DMS 273 (cell line): ENCODE results near the gene ARHGAP5.

Experiments used
- DNase-seq: peaks from one replicate; lab custom pipeline; 2025; ENCODE audit not compliant: unreplicated experiment; lab: John Stamatoyannopoulos, UW

Gene ARHGAP5

DNA sequence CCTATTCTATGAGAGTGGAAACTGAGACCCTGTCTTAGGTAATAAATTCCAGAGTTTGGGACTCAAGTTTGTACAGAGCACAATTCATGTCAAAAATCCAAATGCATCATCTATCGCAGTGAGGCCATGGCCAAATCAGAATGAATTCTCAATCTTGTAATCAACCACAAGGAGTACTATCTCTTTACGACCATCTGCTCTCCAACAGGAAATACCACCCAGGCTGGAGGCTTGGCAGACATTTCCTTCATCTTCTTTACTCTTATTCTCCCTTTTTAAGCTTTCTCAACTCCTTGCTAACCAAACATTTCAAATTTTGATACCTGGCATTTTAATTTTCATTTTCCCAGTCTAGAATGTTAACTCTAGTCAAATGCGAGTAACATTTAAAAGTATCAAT, 92.1 kb downstream of the ARHGAP5 start:
- peak; percentile 13 for DNase-seq

DNA sequence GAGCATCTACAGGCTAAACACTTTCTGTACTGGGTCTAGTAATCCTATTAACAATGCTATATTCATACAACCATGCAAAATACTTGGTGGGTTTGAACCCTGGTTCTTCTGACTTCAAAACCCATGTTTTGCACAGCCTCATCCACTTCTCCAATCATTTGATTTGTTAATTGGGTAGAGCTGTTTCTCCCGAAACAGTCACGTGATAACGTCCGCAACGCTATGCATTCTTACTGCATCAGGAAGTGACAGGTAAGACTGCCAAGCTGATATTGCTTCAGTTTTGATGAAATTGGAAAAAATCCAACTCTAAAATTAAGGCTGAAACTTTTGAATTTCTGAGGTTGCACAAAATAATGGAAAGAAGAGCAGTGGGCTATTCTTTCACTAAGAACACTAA, 94.4 kb downstream of the ARHGAP5 start:
- no peak for DNase-seq

DNA sequence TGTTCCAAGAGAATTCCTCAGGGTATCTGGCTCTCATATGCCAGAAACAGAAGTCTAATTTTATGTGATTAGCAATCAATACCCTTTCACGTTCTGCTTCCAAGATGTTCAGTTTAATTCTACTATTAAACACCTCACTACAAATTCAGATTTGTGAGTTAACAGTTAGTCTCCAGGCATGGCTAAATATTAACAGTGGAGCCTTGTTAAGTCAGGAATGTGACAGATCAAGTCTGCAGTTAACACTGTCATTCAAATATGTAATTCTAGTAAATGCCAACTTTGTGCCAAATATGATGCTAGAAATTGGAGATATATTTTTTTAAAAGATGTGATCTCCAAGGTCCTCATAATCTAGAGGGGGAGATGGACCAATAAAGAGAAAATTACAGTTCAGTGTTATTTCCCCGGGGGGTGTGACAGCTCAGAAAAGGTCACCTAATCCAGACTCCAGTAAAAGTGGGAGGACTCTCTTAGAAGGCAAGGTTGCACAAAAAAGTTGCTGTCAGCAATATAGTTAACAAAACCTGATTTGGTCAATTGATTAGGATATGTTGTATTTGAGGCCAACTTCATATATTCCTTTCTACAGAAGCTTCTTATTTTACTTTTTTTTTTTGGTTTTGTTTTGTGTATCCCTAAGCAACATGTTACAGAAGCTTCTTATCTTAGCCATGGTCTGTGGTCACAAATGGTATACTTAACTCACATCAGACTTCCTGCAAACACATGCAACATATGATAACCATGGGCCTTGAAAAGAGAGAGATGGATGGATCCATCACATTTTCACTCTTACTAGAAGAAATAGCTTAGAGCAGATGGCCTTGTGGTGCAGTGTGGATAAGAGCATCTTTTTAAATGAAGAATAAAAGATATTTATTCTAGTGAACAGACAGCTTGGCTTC, 106.3 kb downstream of the ARHGAP5 start:
- DNase-seq, result no peak

DNA sequence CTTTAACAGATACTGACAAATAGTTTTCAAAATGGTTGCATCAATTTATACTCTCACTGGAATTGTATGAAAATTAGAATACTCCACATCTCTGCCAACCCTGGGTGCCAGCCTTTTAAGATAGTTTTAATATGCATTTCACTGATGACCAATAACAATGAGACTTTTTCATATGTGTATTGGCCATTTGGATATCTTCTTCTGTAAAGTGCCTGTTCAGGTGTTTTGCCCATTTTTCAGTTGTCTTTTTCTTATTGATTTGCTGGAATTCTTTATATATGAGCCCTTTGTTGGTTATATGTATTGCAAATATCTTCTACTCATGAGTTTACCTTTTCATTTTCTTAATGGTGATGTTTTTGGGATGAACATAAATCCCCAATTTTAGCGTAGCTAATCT, 108.0 kb downstream of the ARHGAP5 start:
- DNase-seq, result no peak

DNA sequence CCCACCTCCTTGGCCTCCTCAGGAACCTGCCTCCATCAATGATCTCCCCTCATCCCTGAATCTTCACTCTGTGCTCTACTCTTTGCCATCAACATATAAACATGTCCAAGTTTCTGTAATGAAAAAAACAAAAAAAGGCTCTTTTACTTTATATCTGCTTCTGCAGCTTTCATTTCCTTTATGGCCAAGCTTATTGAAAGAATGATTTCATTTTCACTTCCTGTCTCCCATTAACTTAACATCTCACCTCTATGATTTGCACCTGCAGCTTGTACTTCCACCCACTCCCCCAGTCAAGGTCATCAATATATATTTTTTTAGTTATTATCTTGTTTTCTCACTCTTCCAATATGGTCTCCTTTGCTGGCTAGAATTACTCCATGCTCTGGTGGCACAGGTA, 109.1 kb downstream of the ARHGAP5 start:
- DNase-seq, result no peak

DNA sequence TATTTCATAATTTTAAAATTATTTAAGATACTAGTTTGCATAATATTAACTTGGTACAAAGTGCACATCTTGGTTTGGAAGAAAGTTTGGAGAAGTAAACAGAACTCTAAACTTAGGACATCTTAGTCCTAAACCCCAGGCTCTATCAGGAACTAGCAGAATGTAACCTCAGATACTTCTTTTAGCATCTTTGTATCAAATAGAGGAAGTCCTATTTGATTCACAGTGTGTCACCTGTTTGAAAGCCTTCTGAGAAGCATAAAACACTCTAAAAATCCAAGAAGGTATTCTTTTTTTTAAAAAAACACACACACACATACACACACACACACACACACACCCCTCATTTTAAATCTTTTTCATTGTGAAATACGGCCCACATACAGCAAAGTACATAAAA, 112.7 kb downstream of the ARHGAP5 start:
- no peak for DNase-seq

DNA sequence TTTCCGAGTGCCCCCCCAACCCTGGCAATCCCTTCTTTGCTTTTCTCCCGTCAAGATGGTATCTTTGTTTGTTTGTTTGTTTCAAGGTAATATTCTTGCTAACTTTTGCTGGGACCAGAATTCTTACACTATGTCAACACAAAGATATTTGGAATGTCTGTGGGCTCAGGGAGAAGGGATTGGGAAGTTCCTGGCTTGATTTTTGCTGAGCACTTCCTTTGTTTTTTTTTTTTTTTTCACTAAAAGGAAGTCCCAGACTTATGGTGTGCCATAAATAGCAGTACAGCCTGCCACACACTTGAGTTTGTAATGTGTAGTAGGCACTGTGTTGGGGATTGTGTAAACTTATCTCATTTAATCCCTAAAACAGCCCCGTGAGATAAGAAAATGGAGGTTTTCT, 113.6 kb downstream of the ARHGAP5 start:
- DNase-seq, result no peak

DNA sequence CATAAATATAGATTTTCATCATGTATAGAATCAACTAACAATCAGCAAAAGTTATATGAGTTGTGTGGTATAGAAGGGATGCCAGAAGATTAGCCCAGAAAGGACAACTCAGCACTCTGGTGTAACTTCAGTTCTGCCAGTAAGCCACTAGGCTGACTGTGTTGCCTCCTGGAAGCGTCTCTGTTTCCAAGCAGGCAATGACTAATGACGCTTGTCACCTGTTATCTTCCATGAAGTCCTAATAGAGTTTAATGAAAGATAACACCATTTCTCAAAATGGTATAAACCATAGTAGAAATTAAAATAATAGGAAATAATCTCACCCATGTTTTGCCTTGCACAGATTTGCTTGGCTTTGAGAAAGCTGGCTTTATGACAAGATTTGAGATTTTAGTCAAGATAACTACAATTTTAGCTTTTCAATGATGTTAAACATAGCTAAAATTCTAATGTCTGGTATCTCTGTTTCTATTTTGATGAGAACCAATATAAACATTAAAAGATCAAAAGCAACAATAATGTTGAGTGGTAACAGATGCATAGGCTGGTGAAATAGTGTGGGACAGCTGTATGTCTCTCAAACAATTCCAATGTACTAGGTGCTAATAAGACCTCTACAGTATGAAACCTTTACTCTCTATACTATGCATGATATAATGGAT, 115.7 kb downstream of the ARHGAP5 start:
- DNase-seq, result no peak

DNA sequence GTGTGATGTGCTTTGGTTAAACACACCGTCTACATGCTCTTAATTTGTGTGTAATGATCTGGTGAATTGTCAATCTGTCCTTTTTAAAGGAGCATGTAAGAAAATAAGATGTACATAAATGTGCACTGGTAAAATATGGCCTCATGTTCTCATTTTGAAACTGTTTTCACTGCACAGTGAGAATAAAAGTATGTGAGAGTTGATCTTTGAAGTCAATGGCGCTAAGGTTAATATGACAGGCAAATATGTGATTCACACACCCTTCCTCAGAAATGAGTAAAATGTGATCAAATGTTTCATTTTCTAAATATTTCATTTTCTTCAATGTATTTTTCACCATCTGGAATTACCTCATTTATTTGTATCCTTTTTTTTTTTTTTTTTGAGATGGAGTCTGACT, 116.4 kb downstream of the ARHGAP5 start:
- DNase-seq, result no peak

DNA sequence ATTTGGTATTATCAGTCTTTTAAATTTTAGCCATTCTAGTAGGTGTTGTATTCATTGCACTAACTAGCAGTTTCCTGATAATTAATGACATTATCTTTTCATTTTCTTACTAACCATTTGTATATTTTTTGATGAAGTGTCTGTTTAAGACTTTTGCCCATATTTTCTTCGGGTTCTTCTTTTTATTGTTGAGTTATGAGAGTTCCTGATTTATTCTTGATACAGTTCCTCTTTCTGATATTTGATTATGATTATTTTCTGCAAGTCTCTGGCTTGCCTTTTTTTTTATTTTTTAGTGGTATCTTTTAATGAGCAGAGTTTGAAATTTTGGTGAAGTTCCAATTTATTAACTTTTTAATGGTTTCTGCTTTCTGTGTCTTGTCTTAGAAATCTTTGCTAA, 118.5 kb downstream of the ARHGAP5 start:
- no peak for DNase-seq

DNA sequence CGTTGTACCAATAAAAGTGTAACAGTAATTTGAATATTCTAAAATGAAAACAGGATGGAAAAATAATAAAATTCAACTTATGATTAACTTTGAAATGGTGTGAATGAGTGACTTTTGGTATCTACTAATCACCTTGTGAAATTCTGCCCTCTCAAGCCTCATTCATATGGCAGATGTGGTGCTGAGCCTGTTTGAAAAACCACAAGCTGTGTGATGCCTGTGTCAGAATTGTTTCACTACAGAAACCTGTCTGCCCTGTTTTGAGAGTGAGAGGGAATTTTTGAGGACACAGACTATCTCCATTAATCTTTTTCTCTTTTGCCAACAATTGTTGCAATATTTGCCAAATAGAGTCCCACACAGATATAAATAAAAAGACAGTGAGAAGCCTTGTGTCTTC, 120.8 kb downstream of the ARHGAP5 start:
- DNase-seq, result no peak

DNA sequence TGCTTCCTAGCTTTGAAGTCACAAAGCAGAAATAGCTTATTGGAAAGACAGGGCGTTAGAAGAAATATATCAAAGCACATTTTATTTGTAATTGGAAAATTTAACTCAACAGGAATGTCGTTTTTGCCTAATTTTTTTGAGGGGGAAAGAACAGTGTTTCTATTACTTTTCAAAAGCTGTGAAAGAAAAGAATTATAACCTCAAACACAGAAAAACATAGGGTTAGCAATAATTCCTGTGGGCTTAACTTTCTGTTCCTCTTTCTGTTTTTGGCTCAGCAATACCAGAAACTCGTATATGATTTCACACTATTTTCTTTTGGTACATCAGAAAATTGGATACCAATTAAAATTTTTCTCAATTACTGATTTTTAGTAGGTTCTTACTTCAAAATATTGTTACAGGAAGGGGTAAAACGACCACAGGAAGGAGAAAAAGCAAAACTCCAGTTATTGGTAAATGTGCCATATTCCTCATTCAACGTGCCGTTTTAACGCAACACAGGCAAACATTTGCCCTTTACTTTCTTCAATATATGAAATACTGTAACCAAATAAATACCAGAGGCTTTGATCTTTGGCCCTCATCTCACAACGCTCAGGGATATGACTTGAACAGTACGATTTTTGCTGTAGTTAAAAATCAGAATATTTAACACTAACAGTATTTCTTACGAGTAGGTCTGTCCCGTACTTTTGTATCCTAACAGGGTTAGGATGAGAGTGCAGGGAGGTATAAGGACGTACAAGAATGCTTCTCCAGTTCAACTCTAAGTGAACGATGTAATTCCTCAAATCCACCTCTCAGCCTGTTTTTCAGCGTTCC, 123.5 kb downstream of the ARHGAP5 start:
- DNase-seq, result no peak

DNA sequence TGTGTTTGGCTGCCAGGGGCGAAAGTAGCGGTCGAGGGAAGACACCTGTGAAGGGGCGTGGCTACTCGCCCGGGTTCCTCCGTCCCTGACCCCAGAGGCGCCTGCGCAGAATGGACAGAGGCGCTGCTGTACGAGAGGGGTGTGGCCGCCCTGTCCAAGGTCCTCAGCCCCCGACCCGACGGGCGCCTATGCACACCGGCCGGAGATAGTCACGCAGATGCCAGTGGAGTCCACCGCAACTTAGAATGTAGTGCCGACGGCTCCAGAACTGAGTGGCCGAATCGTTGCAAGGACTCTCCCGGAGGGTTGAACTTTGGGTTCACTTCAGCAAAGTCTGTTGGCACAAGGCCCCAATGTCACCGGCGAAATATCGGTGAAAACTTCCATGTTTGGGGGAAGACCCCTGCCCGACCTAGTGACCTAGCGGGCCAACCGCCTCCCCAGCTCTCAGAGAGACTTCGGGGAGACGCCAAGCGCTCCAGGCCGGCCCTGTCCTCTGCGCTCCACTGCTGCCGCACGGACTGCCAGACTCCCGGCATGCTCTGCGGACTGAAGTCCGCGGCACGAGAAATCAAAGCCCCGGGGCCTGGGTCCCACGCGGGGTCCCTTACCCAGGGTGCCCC, 124.2 kb downstream of the ARHGAP5 start:
- DNase-seq, result peak; percentile 87

DNA sequence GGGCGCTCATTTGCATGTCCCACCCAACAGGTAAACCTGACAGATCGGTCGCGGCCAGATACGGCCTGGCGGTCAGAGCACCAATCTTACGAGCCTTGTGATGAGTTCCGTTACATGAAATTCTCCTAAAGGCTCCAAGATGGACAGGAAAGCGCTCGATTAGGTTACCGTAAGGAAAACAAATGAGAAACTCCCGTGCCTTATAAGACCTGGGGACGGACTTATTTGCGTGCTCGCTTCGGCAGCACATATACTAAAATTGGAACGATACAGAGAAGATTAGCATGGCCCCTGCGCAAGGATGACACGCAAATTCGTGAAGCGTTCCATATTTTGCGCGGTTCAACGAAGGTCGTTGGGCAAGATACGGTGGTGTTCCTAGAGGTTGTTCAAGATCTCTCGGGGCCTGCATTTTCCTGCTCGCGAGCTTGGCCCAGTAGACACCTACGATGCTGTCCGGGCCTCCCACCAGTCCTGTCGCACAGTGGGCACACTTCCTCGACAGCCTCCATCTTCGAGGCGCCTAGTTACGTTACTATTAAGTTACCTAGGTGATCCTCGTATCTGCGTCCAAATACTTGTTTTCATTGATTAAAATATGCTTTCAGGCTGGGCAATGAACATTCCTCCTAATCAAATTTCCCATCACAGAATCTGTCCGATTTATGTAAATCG, 124.8 kb downstream of the ARHGAP5 start, which contains the start of gene RNU6-7:
RNU6-7 (plus strand) TSS at position 230 of the 675 bp plus-strand sequence.
- peak; percentile 74 for DNase-seq

DNA sequence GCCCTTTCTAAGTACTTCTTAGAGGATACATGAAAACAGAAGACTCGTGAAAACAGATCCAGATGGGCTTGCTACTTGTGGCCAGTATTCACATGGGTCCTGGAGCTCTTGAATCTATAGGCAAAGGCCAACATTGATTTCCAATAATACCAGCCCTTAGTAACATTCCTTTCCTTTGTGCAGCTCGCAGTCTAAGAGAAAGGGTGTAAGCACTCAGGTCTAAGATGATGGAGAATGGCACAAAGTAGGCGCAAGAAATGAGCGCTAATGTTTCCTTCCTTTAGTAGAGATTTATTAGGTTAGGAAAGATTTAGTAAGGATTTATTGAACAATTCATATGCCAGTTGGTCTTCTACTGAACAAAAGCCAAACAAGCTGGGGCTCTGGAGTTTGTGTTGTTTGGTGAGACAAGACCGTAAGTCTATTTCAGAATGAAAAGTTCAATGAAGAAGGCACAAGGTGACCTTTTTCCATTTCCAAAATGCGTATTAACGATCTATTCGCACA, 125.4 kb downstream of the ARHGAP5 start:
- peak; percentile 64 for DNase-seq

DNA sequence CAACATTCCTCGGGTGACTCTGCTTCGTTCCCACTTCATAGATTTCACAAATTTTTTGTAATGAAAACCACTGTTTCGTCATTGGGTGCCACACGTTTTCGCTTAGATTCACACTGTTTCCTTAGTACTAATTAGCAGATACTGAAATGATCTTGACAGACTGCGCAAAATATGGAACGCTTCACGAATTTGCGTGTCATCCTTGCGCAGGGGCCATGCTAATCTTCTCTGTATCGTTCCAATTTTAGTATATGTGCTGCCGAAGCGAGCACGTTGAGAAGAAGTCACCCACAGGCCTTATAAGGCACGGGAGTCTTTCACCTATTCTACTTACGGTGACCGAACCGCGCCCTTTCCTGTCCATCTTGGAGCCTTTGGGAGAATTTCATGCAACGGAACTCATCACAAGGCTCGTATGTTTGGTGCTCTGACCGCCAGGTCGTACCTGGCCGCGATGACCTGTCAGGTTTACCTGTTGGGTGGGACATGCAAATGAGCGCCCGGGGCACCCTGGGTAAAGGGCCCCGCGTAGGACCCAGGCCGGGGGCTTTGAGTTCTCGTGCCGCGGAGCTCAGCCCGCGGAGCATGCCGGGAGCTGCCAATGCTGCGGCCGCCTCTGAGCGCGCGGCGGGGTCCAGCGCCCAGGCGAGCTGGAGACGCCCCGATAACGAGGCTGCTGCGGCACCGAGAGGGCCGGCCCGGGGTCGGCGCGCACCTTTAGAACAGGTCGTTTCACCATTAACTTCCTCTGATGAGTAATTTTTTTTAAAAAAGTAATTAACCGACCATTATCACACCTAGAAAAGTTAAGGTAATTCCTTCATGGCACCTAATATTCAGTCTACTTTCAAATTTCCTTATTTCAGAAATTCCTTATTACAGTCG, 126.1 kb downstream of the ARHGAP5 start, which contains the start of gene RNU6-8:
RNU6-8 (minus strand) TSS at position 272 of the 885 bp plus-strand sequence.
- peak; percentile 95 for DNase-seq

DNA sequence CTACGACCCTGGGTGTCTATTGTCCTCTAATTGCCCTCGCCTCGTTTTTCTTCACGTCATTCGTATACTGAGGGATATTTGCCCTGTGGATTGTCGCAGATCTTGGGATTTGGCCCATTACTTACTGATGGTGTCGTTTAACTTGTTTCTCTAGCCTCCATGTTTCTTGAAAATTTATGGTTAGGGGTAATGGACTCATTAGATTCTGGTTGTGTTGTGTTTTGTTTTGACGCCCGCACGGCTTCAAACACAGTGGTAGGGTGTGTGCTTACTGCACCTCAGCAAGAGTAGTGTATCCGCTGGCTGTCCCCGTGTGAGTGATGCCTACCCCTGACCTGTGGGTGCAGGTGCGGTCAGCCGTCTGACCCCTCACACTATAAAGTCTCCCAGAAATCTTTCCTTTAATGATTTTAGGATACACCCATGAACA, 126.8 kb downstream of the ARHGAP5 start:
- DNase-seq, result no peak

DNA sequence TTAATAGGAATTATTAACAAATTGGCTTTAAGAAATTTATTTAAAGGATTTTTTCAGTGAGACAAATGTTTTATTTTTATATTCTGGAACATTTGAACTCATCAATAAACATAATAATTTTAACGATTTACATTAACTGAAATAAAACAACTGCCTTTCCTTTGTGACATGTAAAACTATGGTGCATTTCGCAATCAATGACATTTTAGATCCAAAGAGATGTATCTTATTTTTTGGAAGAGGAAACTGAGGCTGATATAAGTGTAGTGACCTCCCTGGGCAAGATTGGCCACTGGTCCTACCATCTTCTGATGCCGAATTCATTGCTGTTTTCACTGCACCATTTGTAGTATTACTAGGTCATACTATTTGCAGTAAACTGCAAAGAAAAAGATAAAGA, 128.4 kb downstream of the ARHGAP5 start:
- no peak for DNase-seq

DNA sequence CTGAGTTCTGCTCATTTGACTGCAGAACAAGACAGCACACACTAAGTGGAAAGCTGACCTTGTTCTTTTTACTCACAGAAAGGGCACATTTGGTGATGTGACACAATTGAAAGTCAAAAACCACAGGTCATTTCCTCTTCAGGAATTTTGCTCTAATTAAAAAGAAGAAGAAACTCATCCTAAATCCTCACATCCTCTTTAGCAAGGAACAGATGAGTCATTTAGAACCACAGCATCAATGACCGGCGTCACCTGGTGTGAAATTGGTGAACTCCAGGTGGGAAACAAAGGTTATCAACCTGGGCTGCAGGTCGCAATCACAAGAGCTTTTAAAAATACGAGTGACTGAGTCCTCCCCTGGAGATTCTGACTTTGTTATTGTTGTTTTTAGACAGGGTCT, 128.9 kb downstream of the ARHGAP5 start:
- no peak for DNase-seq
